GM04504 (cell line): ENCODE measurements around the gene SDHA.
"Not testable (repeated sequence)": the region's sequence is repeated elsewhere in the genome, so short reads cannot be mapped to it uniquely, and the experiment has no call there.

Experiments used
- DNase-seq: peaks from one replicate; pipeline ENCODE4 v3.0.0-alpha.2; 2012; ENCODE audit warnings: low read depth

The SDHA gene

GRCh38 chr5:257148-257547 lies 39.0 kb downstream of the SDHA start:
- no peak for DNase-seq

GRCh38 chr5:263275-263974 lies 45.3 kb downstream of the SDHA start:
- peak; percentile 88 for DNase-seq

GRCh38 chr5:264338-264737 lies 46.2 kb downstream of the SDHA start:
- no peak for DNase-seq

GRCh38 chr5:266311-267026 lies 48.3 kb downstream of the SDHA start:
- peak; percentile 10 for DNase-seq

- DNase-seq = no peak
These were observed 49.6 kb downstream of the SDHA start for GRCh38 chr5:267716-268115.

- no peak for DNase-seq
These were observed 52.2 kb downstream of the SDHA start for GRCh38 chr5:270340-270739.

GRCh38 chr5:271828-272167 lies 53.7 kb downstream of the SDHA start:
- DNase-seq = not testable (repeated sequence)

GRCh38 chr5:273091-273490 lies 55.0 kb downstream of the SDHA start:
- not testable (repeated sequence) for DNase-seq

- not testable (repeated sequence) for DNase-seq
These were observed 55.4 kb downstream of the SDHA start for GRCh38 chr5:273491-273890.

- DNase-seq = not testable (repeated sequence)
These were observed 56.2 kb downstream of the SDHA start for GRCh38 chr5:274346-274745.

- no peak for DNase-seq
These were observed 60.5 kb downstream of the SDHA start for GRCh38 chr5:278646-279045.

GRCh38 chr5:279051-279665 lies 61.0 kb downstream of the SDHA start:
- not testable (repeated sequence) for DNase-seq

GRCh38 chr5:285991-286557 lies 68.0 kb downstream of the SDHA start:
- no peak for DNase-seq

- DNase-seq = not testable (repeated sequence)
These were observed 72.1 kb downstream of the SDHA start for GRCh38 chr5:290200-290599.

- DNase-seq = not testable (repeated sequence)
These were observed 73.2 kb downstream of the SDHA start for GRCh38 chr5:291345-291744.

GRCh38 chr5:294788-295187 lies 76.7 kb downstream of the SDHA start:
- DNase-seq = not testable (repeated sequence)

- not testable (repeated sequence) for DNase-seq
These were observed 78.1 kb downstream of the SDHA start for GRCh38 chr5:296207-296606.

- DNase-seq = peak; percentile 21
These were observed 78.8 kb downstream of the SDHA start for GRCh38 chr5:296954-297353.

GRCh38 chr5:297448-297847 lies 79.3 kb downstream of the SDHA start:
- not testable (repeated sequence) for DNase-seq

- not testable (repeated sequence) for DNase-seq
These were observed 80.0 kb downstream of the SDHA start for GRCh38 chr5:297991-298736.

GRCh38 chr5:298737-299125 lies 80.6 kb downstream of the SDHA start:
- DNase-seq = no peak

- not testable (repeated sequence) for DNase-seq
These were observed 81.8 kb downstream of the SDHA start for GRCh38 chr5:299921-300320.
